ENCODE measurements around the gene SCEL. TPM values are rescaled to one million over a fixed set of nuclear protein-coding genes. Genes with fewer than 3 reads are reported as not detected.

The SCEL gene
- under 1 TPM in 3 of 4 donors, not detected in 1; 0.13 to 0.27 (median 0.22) TPM for polyA plus RNA-seq
- long read RNA-seq, donor 1: 0 reads
- long read RNA-seq, donor 2: 0 reads
- long read RNA-seq, donor 3: 0 reads
- long read RNA-seq, donor 4: 0 reads
- long read RNA-seq, donor 5: 0 reads
- long read RNA-seq, donor 6: 0 reads
- long read RNA-seq, donor 7: 0 reads
- long read RNA-seq, donor 8: 0 reads
- long read RNA-seq, donor 9: 0 reads
- long read RNA-seq, donor 10: 0 reads

GRCh38 chr13:77535448-77535847 lies at the start of gene SCEL:
TSS of gene SCEL (plus strand) at chr13:77535706. CDS start at chr13:77555876, 20,170 bp downstream.
- H3K27ac ChIP-seq (ENCODE audit: low read depth in 1 of 3, low read length in 2 of 3): no peak within 1 kb of the TSS
- FAIRE-seq: no peak

DNA sequence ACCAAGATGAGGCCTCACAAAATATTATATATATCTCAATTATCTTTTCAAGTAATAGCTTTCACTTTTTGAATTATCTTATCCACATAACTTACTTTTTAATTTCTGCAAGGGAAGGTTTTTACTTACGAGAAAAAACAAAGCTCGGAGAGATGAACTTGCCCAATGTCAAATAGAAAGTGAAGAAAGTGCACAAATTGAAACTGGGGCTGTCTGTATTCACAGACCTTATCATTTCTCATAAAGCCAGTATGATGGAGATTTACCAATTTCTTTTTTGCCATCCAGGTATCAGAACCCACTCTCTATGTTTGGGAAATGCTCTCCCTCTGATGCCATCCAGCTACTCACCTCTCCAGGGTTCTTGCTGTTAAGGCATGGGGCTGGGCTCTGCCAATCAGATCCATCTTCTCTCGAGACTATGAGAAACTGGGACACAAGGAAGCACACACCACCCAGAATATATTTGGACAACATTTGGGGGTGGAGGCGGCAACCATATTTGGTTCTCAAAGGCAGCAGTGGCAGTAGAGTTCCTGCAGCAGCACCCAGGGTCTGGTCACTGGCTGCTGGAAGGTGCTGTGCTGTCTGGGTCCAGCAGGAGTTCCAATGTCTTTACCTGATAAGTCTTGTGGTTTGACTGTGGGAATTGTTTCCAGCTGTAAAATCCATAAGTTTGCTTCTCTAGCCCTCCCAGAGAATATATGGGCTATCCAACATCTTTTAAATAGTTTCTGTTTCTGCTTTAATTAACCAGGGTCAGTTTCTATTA lies 45.8 kb upstream of the SCEL start:
- DNase-seq: no peak
- 66 to 79% (median 77%) methylated on average over 4 of the region's 4 CpGs for WGBS, 3 donors
- Histone ChIP-seq H3K4me3 (ENCODE audit: low read depth in 1 of 3, low read length in 3 of 3) (no peak overlapping the region), H3K36me3 (ENCODE audit: control insufficient read depth in 3 of 3, insufficient read depth in 2 of 3, low read depth in 1 of 3, low read length in 3 of 3) (no peaks in the 10 kb centered on the region), H3K9me3 (ENCODE audit: control insufficient read depth in 2 of 2, insufficient read depth in 1 of 2, low read depth in 1 of 2, low read length in 1 of 2) (no peaks in the 10 kb centered on the region), H3K27me3 (ENCODE audit: control insufficient read depth in 3 of 3, insufficient read depth in 3 of 3, low read length in 3 of 3) (no peaks in the 10 kb centered on the region), H3K4me1 (ENCODE audit: control insufficient read depth in 3 of 3, insufficient read depth in 2 of 3, low read depth in 1 of 3, low read length in 2 of 3) (no peaks in the 10 kb centered on the region), H3K27ac (ENCODE audit: low read depth in 1 of 3, low read length in 2 of 3) (no peak overlapping the region)
- FAIRE-seq: no peak

More at GRCh38 chr13:77535448-77535847, at the start of gene SCEL:
- H3K4me3 ChIP-seq (ENCODE audit: low read depth in 1 of 3, low read length in 3 of 3): no peak within 1 kb of the TSS
- no peaks in the 10 kb centered on the region for H3K36me3 ChIP-seq (ENCODE audit: control insufficient read depth in 3 of 3, insufficient read depth in 2 of 3, low read depth in 1 of 3, low read length in 3 of 3)
- WGBS, 3 donors: 25 to 66% (median 44%) methylated on average over 1 of the region's 1 CpG
- no peaks in the 10 kb centered on the region for H3K9me3 ChIP-seq (ENCODE audit: control insufficient read depth in 2 of 2, insufficient read depth in 1 of 2, low read depth in 1 of 2, low read length in 1 of 2)
- H3K27me3 ChIP-seq (ENCODE audit: control insufficient read depth in 3 of 3, insufficient read depth in 3 of 3, low read length in 3 of 3): no peaks in the 10 kb centered on the region
- H3K4me1 ChIP-seq (ENCODE audit: control insufficient read depth in 3 of 3, insufficient read depth in 2 of 3, low read depth in 1 of 3, low read length in 2 of 3): no peaks in the 10 kb centered on the region
- DNase-seq: peak in 1 of 2 donors; percentile 27

- WGBS, 3 donors: 8 to 42% (median 38%) methylated on average over 1 of the region's 1 CpG
- peak; percentile 7 to 29 for DNase-seq
These were observed 42.5 kb upstream of the SCEL start for GRCh38 chr13:77492982-77493381.

DNA sequence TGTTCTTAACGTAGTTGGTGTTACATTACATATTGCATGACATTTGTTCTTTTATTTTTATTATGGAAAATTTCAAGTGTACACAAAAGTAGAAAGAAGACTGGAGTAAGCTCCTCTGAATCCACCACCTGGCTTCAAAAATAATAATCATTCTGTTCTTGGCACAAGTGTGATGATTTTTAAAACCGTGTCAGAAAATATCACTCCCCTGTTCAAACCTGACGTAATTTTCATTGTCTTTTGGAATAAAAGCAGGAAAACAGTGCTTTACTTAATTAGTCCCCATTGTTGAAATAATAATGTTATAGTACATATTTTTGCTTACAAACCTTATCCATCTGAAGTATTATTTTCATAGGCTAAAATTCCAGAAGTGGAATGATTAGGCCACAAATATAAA lies 41.3 kb upstream of the SCEL start:
- H3K36me3 ChIP-seq (ENCODE audit: control insufficient read depth in 3 of 3, insufficient read depth in 2 of 3, low read depth in 1 of 3, low read length in 3 of 3): no peaks in the 10 kb centered on the region
- FAIRE-seq: no peak
- no peak for DNase-seq
- H3K27me3 ChIP-seq (ENCODE audit: control insufficient read depth in 3 of 3, insufficient read depth in 3 of 3, low read length in 3 of 3): no peaks in the 10 kb centered on the region
- WGBS, 3 donors: 71 to 77% (median 73%) methylated on average over 3 of the region's 3 CpGs
- no peak overlapping the region for H3K4me3 ChIP-seq (ENCODE audit: low read depth in 1 of 3, low read length in 3 of 3)
- no peaks in the 10 kb centered on the region for H3K4me1 ChIP-seq (ENCODE audit: control insufficient read depth in 3 of 3, insufficient read depth in 2 of 3, low read depth in 1 of 3, low read length in 2 of 3)
- no peaks in the 10 kb centered on the region for H3K9me3 ChIP-seq (ENCODE audit: control insufficient read depth in 2 of 2, insufficient read depth in 1 of 2, low read depth in 1 of 2, low read length in 1 of 2)
- H3K27ac ChIP-seq (ENCODE audit: low read depth in 1 of 3, low read length in 2 of 3): no peak overlapping the region

More at GRCh38 chr13:77492982-77493381, 42.5 kb upstream of the SCEL start:
- Histone ChIP-seq H3K27me3 (ENCODE audit: control insufficient read depth in 3 of 3, insufficient read depth in 3 of 3, low read length in 3 of 3) (no peaks in the 10 kb centered on the region), H3K27ac (ENCODE audit: low read depth in 1 of 3, low read length in 2 of 3) (no peak overlapping the region), H3K4me3 (ENCODE audit: low read depth in 1 of 3, low read length in 3 of 3) (no peak overlapping the region), H3K4me1 (ENCODE audit: control insufficient read depth in 3 of 3, insufficient read depth in 2 of 3, low read depth in 1 of 3, low read length in 2 of 3) (no peaks in the 10 kb centered on the region), H3K36me3 (ENCODE audit: control insufficient read depth in 3 of 3, insufficient read depth in 2 of 3, low read depth in 1 of 3, low read length in 3 of 3) (no peaks in the 10 kb centered on the region), H3K9me3 (ENCODE audit: control insufficient read depth in 2 of 2, insufficient read depth in 1 of 2, low read depth in 1 of 2, low read length in 1 of 2) (no peaks in the 10 kb centered on the region)
- FAIRE-seq: no peak

- no peak for DNase-seq
- H3K9me3 ChIP-seq (ENCODE audit: control insufficient read depth in 2 of 2, insufficient read depth in 1 of 2, low read depth in 1 of 2, low read length in 1 of 2): no peaks in the 10 kb centered on the region
- FAIRE-seq: no peak
- no peaks in the 10 kb centered on the region for H3K36me3 ChIP-seq (ENCODE audit: control insufficient read depth in 3 of 3, insufficient read depth in 2 of 3, low read depth in 1 of 3, low read length in 3 of 3)
- H3K4me1 ChIP-seq (ENCODE audit: control insufficient read depth in 3 of 3, insufficient read depth in 2 of 3, low read depth in 1 of 3, low read length in 2 of 3): no peaks in the 10 kb centered on the region
- peaks cover 0 to 2% (median 0%) of the 10 kb centered on the region in 3 donors for H3K27me3 ChIP-seq (ENCODE audit: control insufficient read depth in 3 of 3, insufficient read depth in 3 of 3, low read length in 3 of 3)
- WGBS, 3 donors: 67 to 82% (median 78%) methylated on average over 3 of the region's 3 CpGs
- H3K4me3 ChIP-seq (ENCODE audit: low read depth in 1 of 3, low read length in 3 of 3): no peak overlapping the region
- no peak overlapping the region for H3K27ac ChIP-seq (ENCODE audit: low read depth in 1 of 3, low read length in 2 of 3)
These were observed 38.2 kb upstream of the SCEL start for GRCh38 chr13:77497350-77497749.

DNA sequence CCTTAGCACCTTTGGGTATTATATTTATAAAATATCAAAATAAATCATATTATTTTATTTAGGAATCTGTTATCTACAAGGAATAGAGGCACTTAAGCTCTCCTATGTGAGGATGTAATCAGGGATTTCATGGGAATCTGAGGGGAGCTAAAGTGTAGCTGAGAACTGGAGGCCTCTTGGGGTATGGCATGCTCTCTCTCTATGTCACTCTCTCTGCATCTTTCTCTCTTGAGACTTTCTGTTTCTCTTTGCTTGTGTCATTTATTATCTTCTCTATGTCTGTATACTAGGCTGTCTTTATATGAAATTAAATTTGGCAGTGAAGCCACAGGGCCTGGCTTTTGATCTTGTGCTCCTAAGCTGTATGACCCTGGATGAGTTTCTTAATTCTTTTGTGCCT lies 37.7 kb upstream of the SCEL start:
- Histone ChIP-seq H3K4me3 (ENCODE audit: low read depth in 1 of 3, low read length in 3 of 3) (no peak overlapping the region), H3K9me3 (ENCODE audit: control insufficient read depth in 2 of 2, insufficient read depth in 1 of 2, low read depth in 1 of 2, low read length in 1 of 2) (no peaks in the 10 kb centered on the region), H3K27ac (ENCODE audit: low read depth in 1 of 3, low read length in 2 of 3) (no peak overlapping the region), H3K27me3 (ENCODE audit: control insufficient read depth in 3 of 3, insufficient read depth in 3 of 3, low read length in 3 of 3) (peaks cover 0 to 2% (median 0%) of the 10 kb centered on the region in 3 donors), H3K36me3 (ENCODE audit: control insufficient read depth in 3 of 3, insufficient read depth in 2 of 3, low read depth in 1 of 3, low read length in 3 of 3) (no peaks in the 10 kb centered on the region), H3K4me1 (ENCODE audit: control insufficient read depth in 3 of 3, insufficient read depth in 2 of 3, low read depth in 1 of 3, low read length in 2 of 3) (no peaks in the 10 kb centered on the region)
- FAIRE-seq (no peak), DNase-seq (no peak)

GRCh38 chr13:77502104-77502720 lies 33.3 kb upstream of the SCEL start:
- no peaks in the 10 kb centered on the region for H3K4me1 ChIP-seq (ENCODE audit: control insufficient read depth in 3 of 3, insufficient read depth in 2 of 3, low read depth in 1 of 3, low read length in 2 of 3)
- WGBS, 3 donors: 62 to 76% (median 74%) methylated on average over 4 of the region's 4 CpGs
- H3K4me3 ChIP-seq (ENCODE audit: low read depth in 1 of 3, low read length in 3 of 3): no peak overlapping the region
- no peak for FAIRE-seq
- H3K27ac ChIP-seq (ENCODE audit: low read depth in 1 of 3, low read length in 2 of 3): no peak overlapping the region
- no peak for DNase-seq
- H3K27me3 ChIP-seq (ENCODE audit: control insufficient read depth in 3 of 3, insufficient read depth in 3 of 3, low read length in 3 of 3): peaks cover 0 to 2% (median 0%) of the 10 kb centered on the region in 3 donors
- H3K36me3 ChIP-seq (ENCODE audit: control insufficient read depth in 3 of 3, insufficient read depth in 2 of 3, low read depth in 1 of 3, low read length in 3 of 3): no peaks in the 10 kb centered on the region
- H3K9me3 ChIP-seq (ENCODE audit: control insufficient read depth in 2 of 2, insufficient read depth in 1 of 2, low read depth in 1 of 2, low read length in 1 of 2): no peaks in the 10 kb centered on the region

DNA sequence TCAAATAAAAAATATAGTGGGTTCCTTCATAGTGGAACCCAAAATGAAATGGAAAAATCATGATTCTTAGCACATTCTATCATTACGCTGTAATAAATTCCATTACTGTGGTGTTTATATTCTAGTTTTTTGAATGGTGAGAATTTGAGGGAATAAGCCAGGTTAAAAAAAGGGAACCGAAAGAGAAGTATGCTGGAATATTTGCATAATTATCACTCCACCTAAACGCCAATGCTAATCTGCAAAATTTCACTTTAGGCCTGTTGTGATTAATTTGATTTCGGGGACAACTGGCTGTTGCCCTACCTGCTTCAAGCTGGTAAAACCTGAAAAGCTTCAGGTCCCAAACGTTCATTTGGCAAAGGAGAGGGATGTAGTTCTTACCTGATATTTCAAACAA lies 32.1 kb upstream of the SCEL start:
- Histone ChIP-seq H3K36me3 (ENCODE audit: control insufficient read depth in 3 of 3, insufficient read depth in 2 of 3, low read depth in 1 of 3, low read length in 3 of 3) (no peaks in the 10 kb centered on the region), H3K4me1 (ENCODE audit: control insufficient read depth in 3 of 3, insufficient read depth in 2 of 3, low read depth in 1 of 3, low read length in 2 of 3) (no peaks in the 10 kb centered on the region), H3K4me3 (ENCODE audit: low read depth in 1 of 3, low read length in 3 of 3) (no peak overlapping the region), H3K9me3 (ENCODE audit: control insufficient read depth in 2 of 2, insufficient read depth in 1 of 2, low read depth in 1 of 2, low read length in 1 of 2) (no peaks in the 10 kb centered on the region), H3K27ac (ENCODE audit: low read depth in 1 of 3, low read length in 2 of 3) (no peak overlapping the region), H3K27me3 (ENCODE audit: control insufficient read depth in 3 of 3, insufficient read depth in 3 of 3, low read length in 3 of 3) (peaks cover 0 to 2% (median 0%) of the 10 kb centered on the region in 3 donors)
- 54 to 73% (median 70%) methylated on average over 5 of the region's 5 CpGs for WGBS, 3 donors
- no peak for FAIRE-seq
- no peak for DNase-seq
